HEK293 (cell line): ENCODE results near the gene XPR1.

Source experiments
- CTCF ChIA-PET: fragments of 350-600 bp; formaldehyde crosslinking; extraction: SDS; loops from one replicate; lab custom pipeline; 2021; ENCODE audit warnings: antibody characterized with exemption; lab: Yijun Ruan, JAX
- POLR2A ChIA-PET: fragments of 300-600 bp; formaldehyde crosslinking; extraction: SDS; loops from one replicate; lab custom pipeline; 2020; ENCODE audit warnings: antibody characterized with exemption, inconsistent platforms; lab: Yijun Ruan, JAX
- H3K27ac ChIP-seq: fragments of 200-500 bp; sonication (Bioruptor generic); 2 replicates; pipeline ENCODE4 v1.5.1; 2014; ENCODE audit warnings: low read depth, low read length, control low read depth, inconsistent platforms; ENCODE audit errors: extremely low read depth
- H3K36me3 ChIP-seq, 2 experiments: fragments of 200-500 bp in 1 of 2; sonication (Bioruptor generic) in 1 of 2; 1 replicate in 1 of 2; 2 replicates in 1 of 2; pipeline ENCODE4 v1.5.1; 2014 to 2017; ENCODE audit warnings: inconsistent platforms in 2 of 2, low read length in 2 of 2; ENCODE audit not compliant: control insufficient read depth in 2 of 2, insufficient read depth in 1 of 2
- H3K4me1 ChIP-seq: fragments of 200-500 bp; sonication (Bioruptor generic); 2 replicates; pipeline ENCODE4 v1.5.1; 2014; ENCODE audit warnings: mild to moderate bottlenecking, low read length, inconsistent platforms; ENCODE audit not compliant: control insufficient read depth, insufficient read depth
- H3K4me3 ChIP-seq: 2 replicates; pipeline ENCODE4 v1.5.1; 2011; ENCODE audit warnings: low read depth, mild to moderate bottlenecking, control low read depth, low read length, moderate library complexity
- H3K9me3 ChIP-seq: fragments of 200-500 bp; sonication (Bioruptor generic); 2 replicates; pipeline ENCODE4 v1.5.1; 2014; ENCODE audit warnings: low read depth, low read length, inconsistent platforms; ENCODE audit not compliant: control insufficient read depth, insufficient read depth
- OSR2 ChIP-seq: fragments of 450-650 bp; formaldehyde crosslinking; IDR thresholded peaks from 2 replicates; pipeline ENCODE4 v1.5.1; 2016; ENCODE audit warnings: missing biosample characterization, missing genetic modification characterization
- PRDM1 ChIP-seq: fragments of 450-650 bp; formaldehyde crosslinking; IDR thresholded peaks from 2 replicates; pipeline ENCODE4; 2016; ENCODE audit warnings: missing biosample characterization, missing genetic modification characterization
- RBAK ChIP-seq: fragments of 450-650 bp; formaldehyde crosslinking; IDR thresholded peaks from 2 replicates; pipeline ENCODE4 v1.5.1; 2016; ENCODE audit warnings: missing biosample characterization, missing genetic modification characterization
- SETDB1 ChIP-seq: IDR thresholded peaks from one replicate; pipeline ENCODE4 v1.6.1; 2017; ENCODE audit warnings: mild to moderate bottlenecking, low read length, moderate library complexity, mixed read lengths; ENCODE audit not compliant: insufficient read length
- TCF7L2 ChIP-seq: IDR thresholded peaks from 2 replicates; pipeline ENCODE4 v1.6.1; 2011; ENCODE audit warnings: low read depth, mild to moderate bottlenecking, inconsistent platforms, low read length, moderate library complexity, borderline replicate concordance
- ZBTB48 ChIP-seq: fragments of 450-650 bp; formaldehyde crosslinking; IDR thresholded peaks from 2 replicates; pipeline ENCODE4 v1.5.1; 2016; ENCODE audit warnings: missing biosample characterization, missing genetic modification characterization
- ZNF121 ChIP-seq: fragments of 450-650 bp; formaldehyde crosslinking; IDR thresholded peaks from 2 replicates; pipeline ENCODE4 v1.5.1; 2016; ENCODE audit warnings: missing biosample characterization, missing genetic modification characterization
- ZNF132 ChIP-seq: fragments of 450-650 bp; formaldehyde crosslinking; IDR thresholded peaks from 2 replicates; pipeline ENCODE4 v1.5.1; 2017; ENCODE audit warnings: missing biosample characterization, missing genetic modification characterization, borderline replicate concordance
- ZNF211 ChIP-seq: fragments of 450-650 bp; formaldehyde crosslinking; IDR thresholded peaks from 2 replicates; pipeline ENCODE4 v1.5.1; 2016; ENCODE audit warnings: low read depth, missing biosample characterization, missing genetic modification characterization
- ZNF223 ChIP-seq: fragments of 450-650 bp; formaldehyde crosslinking; IDR thresholded peaks from 2 replicates; pipeline ENCODE4 v1.5.1; 2016; ENCODE audit warnings: missing biosample characterization, missing genetic modification characterization
- ZNF292 ChIP-seq: fragments of 450-650 bp; formaldehyde crosslinking; IDR thresholded peaks from 2 replicates; pipeline ENCODE4 v1.5.1; 2016; ENCODE audit warnings: low read depth, missing biosample characterization, missing genetic modification characterization, borderline replicate concordance
- ZNF324 ChIP-seq: fragments of 450-650 bp; formaldehyde crosslinking; IDR thresholded peaks from 2 replicates; pipeline ENCODE4 v1.5.1; 2016; ENCODE audit warnings: missing biosample characterization, missing genetic modification characterization
- ZNF398 ChIP-seq: fragments of 450-650 bp; formaldehyde crosslinking; IDR thresholded peaks from 2 replicates; pipeline ENCODE4 v1.5.1; 2017; ENCODE audit warnings: missing biosample characterization, missing genetic modification characterization
- ZNF555 ChIP-seq: fragments of 450-650 bp; formaldehyde crosslinking; conservative IDR thresholded peaks from 2 replicates; pipeline ENCODE4 v1.5.1; 2017; ENCODE audit warnings: missing biosample characterization, mild to moderate bottlenecking, missing genetic modification characterization, inconsistent platforms
- ZNF600 ChIP-seq: fragments of 450-650 bp; formaldehyde crosslinking; IDR thresholded peaks from 2 replicates; pipeline ENCODE4 v1.5.1; 2016; ENCODE audit warnings: missing biosample characterization, missing genetic modification characterization
- ZNF670 ChIP-seq: fragments of 450-650 bp; formaldehyde crosslinking; IDR thresholded peaks from 2 replicates; pipeline ENCODE4 v1.5.1; 2016; ENCODE audit warnings: missing biosample characterization, missing genetic modification characterization, low read depth
- ZNF692 ChIP-seq: fragments of 450-650 bp; formaldehyde crosslinking; IDR thresholded peaks from 2 replicates; pipeline ENCODE4 v1.5.1; 2016; ENCODE audit warnings: missing biosample characterization, missing genetic modification characterization
- ZNF777 ChIP-seq: fragments of 450-650 bp; formaldehyde crosslinking; IDR thresholded peaks from 2 replicates; pipeline ENCODE4 v1.5.1; 2017; ENCODE audit warnings: missing biosample characterization, missing genetic modification characterization, borderline replicate concordance
- ZNF830 ChIP-seq: fragments of 450-650 bp; IDR thresholded peaks from 2 replicates; pipeline ENCODE4 v1.5.0; 2018; ENCODE audit warnings: missing biosample characterization, missing genetic modification characterization, low read depth, mild to moderate bottlenecking, moderate library complexity
- ZSCAN16 ChIP-seq: fragments of 450-650 bp; formaldehyde crosslinking; IDR thresholded peaks from 2 replicates; pipeline ENCODE4 v1.5.1; 2016; ENCODE audit warnings: missing biosample characterization, missing genetic modification characterization
- ZSCAN23 ChIP-seq: fragments of 450-650 bp; formaldehyde crosslinking; IDR thresholded peaks from 2 replicates; pipeline ENCODE4 v1.5.1; 2016; ENCODE audit warnings: missing biosample characterization, missing genetic modification characterization
- TF ChIP-seq, protein P1 (sequence below): fragments of 450-650 bp; formaldehyde crosslinking; IDR thresholded peaks from 2 replicates; pipeline ENCODE4 v1.5.1; 2017; ENCODE audit warnings: missing biosample characterization, missing genetic modification characterization
- TF ChIP-seq, protein P2 (sequence below): IDR thresholded peaks from 2 replicates; pipeline ENCODE4 v1.6.1; 2011; ENCODE audit warnings: mild to moderate bottlenecking, low read depth, low read length, borderline replicate concordance
- TF ChIP-seq, protein P3 (sequence below): sonication (generic); formaldehyde crosslinking; IDR thresholded peaks from 2 replicates; pipeline ENCODE4 v1.8.1; 2022; ENCODE audit warnings: mild to moderate bottlenecking, moderate library complexity, missing genetic modification reagents
- TF ChIP-seq, protein P4 (sequence below): fragments of 450-650 bp; formaldehyde crosslinking; IDR thresholded peaks from 2 replicates; pipeline ENCODE4; 2016; ENCODE audit warnings: missing biosample characterization, missing genetic modification characterization

XPR1 gene

DNA sequence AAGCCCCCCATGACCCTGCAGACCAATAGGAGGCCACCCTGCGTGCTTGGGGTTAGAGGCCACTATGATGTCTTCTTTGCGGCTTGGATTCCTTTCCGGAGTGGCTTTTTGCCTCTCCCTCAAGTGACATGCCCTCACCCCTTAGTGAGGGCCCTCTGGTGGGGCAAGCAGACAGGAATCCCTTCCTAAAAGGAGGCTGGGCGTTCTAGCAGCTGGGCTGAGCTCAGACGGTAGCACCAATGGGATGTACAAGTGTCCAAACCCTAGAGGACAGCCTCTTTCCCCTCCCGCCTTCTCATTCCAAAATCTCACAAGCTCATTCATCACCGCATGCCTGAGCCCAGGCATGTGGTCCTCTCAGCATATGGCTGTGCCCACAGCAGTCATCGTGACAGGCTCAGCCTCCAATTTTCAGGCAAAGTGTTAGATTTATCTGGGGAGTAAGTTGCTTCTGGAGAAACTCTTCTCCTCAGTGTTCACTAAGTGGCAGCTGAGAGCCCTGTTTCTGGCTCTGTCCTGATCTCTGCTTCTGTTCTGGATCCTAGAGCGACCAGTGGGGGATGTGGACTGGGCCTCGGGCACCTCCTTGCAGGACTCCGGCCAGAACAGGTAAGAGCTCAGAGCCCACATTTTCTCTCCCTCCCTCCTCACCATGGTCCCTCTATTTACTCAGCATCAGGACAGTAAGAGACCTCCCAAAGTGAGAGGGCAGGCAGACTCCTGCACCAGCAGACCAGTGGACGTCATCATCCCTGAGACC is 285.7 kb downstream of the XPR1 start:
- Histone ChIP-seq H3K4me1 (no peaks in the 10 kb centered on the region), H3K9me3 (no peaks in the 10 kb centered on the region), H3K36me3 (no peaks in the 10 kb centered on the region), H3K27ac (no peak overlapping the region), H3K4me3 (no peak overlapping the region)
- CTCF ChIA-PET, result interaction anchor here (0.9 kb wide), 1 partner anchor 36 kb away, joined by 3 read pairs; no protein-coding TSS in a partner anchor
- TF ChIP-seq, protein P1, sequence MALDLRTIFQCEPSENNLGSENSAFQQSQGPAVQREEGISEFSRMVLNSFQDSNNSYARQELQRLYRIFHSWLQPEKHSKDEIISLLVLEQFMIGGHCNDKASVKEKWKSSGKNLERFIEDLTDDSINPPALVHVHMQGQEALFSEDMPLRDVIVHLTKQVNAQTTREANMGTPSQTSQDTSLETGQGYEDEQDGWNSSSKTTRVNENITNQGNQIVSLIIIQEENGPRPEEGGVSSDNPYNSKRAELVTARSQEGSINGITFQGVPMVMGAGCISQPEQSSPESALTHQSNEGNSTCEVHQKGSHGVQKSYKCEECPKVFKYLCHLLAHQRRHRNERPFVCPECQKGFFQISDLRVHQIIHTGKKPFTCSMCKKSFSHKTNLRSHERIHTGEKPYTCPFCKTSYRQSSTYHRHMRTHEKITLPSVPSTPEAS (tag by site-specific recombination), result no peak
- TF ChIP-seq ZNF211 (tag by site-specific recombination), result no peak
- TF ChIP-seq ZNF830 (tag by site-specific recombination), result no peak
- no peak for TF ChIP-seq ZNF324 (tag by site-specific recombination)
- TF ChIP-seq, protein P2, sequence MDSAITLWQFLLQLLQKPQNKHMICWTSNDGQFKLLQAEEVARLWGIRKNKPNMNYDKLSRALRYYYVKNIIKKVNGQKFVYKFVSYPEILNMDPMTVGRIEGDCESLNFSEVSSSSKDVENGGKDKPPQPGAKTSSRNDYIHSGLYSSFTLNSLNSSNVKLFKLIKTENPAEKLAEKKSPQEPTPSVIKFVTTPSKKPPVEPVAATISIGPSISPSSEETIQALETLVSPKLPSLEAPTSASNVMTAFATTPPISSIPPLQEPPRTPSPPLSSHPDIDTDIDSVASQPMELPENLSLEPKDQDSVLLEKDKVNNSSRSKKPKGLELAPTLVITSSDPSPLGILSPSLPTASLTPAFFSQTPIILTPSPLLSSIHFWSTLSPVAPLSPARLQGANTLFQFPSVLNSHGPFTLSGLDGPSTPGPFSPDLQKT, result no peak
- TF ChIP-seq ZNF670 (tag by site-specific recombination), result no peak
- no peak for TF ChIP-seq ZNF777 (tag by site-specific recombination)
- no peak for TF ChIP-seq ZBTB48 (tag by site-specific recombination)
- TF ChIP-seq PRDM1 (tag by site-specific recombination), result no peak
- no peak for TF ChIP-seq ZNF223 (tag by site-specific recombination)
- no peak for TF ChIP-seq TCF7L2
- no peak for TF ChIP-seq ZSCAN23 (tag by site-specific recombination)
- no peak for TF ChIP-seq ZSCAN16 (tag by site-specific recombination)
- TF ChIP-seq RBAK, result no peak
- no peak for TF ChIP-seq ZNF292
- no peak for TF ChIP-seq ZNF132 (tag by site-specific recombination)
- TF ChIP-seq ZNF555 (tag by site-specific recombination), result no peak
- POLR2A ChIA-PET, result no interaction called here

- peaks cover 3% of the 10 kb centered on the region; the same call in 1 of the 2 replicates for H3K4me1 ChIP-seq
- no peak overlapping the region for H3K27ac ChIP-seq
- CTCF ChIA-PET, result interaction anchor here (1.0 kb wide), 1 partner anchor 56 kb away, joined by 3 read pairs; no protein-coding TSS in a partner anchor
- H3K4me3 ChIP-seq, result no peak overlapping the region
- H3K9me3 ChIP-seq, result no peaks in the 10 kb centered on the region
- POLR2A ChIA-PET, result no interaction called here
- no peaks in the 10 kb centered on the region for H3K36me3 ChIP-seq
- TF ChIP-seq ZNF121 (tag by site-specific recombination) (no peak), OSR2 (tag by site-specific recombination) (peak; percentile 78), ZNF600 (tag by site-specific recombination) (peak; percentile 27; the same call in 1 of the 2 replicates), ZNF692 (no peak), SETDB1 (peak; percentile 40), ZNF777 (tag by site-specific recombination) (no peak), ZNF398 (tag by site-specific recombination) (no peak), ZSCAN16 (tag by site-specific recombination) (no peak)
- TF ChIP-seq, protein P3, sequence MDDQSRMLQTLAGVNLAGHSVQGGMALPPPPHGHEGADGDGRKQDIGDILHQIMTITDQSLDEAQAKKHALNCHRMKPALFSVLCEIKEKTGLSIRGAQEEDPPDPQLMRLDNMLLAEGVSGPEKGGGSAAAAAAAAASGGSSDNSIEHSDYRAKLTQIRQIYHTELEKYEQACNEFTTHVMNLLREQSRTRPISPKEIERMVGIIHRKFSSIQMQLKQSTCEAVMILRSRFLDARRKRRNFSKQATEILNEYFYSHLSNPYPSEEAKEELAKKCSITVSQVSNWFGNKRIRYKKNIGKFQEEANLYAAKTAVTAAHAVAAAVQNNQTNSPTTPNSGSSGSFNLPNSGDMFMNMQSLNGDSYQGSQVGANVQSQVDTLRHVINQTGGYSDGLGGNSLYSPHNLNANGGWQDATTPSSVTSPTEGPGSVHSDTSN (CRISPR knock-in tag), result no peak
- TF ChIP-seq, protein P4, sequence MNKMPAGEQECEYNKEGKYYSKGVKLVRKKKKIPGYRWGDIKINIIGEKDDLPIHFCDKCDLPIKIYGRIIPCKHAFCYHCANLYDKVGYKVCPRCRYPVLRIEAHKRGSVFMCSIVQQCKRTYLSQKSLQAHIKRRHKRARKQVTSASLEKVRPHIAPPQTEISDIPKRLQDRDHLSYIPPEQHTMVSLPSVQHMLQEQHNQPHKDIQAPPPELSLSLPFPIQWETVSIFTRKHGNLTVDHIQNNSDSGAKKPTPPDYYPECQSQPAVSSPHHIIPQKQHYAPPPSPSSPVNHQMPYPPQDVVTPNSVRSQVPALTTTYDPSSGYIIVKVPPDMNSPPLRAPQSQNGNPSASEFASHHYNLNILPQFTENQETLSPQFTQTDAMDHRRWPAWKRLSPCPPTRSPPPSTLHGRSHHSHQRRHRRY (tag by site-specific recombination), result no peak
Measured at GRCh38 chr1:180918519-180918918, 286.7 kb downstream of the XPR1 start.
